GM18873 (cell line): ENCODE results near the gene GFRA1.
A peak's percentile ranks its signal among the peaks of the same experiment; 100 is the strongest.

Experiments
- ATAC-seq: cut with Tn5 transposase; IDR thresholded peaks from one replicate; pipeline ENCODE4 v1.9.1; 2021; ENCODE audit warnings: mild to moderate bottlenecking, moderate library complexity, moderate number of reproducible peaks; ENCODE audit not compliant: unreplicated experiment, low FRiP score

The GFRA1 gene, protein sequence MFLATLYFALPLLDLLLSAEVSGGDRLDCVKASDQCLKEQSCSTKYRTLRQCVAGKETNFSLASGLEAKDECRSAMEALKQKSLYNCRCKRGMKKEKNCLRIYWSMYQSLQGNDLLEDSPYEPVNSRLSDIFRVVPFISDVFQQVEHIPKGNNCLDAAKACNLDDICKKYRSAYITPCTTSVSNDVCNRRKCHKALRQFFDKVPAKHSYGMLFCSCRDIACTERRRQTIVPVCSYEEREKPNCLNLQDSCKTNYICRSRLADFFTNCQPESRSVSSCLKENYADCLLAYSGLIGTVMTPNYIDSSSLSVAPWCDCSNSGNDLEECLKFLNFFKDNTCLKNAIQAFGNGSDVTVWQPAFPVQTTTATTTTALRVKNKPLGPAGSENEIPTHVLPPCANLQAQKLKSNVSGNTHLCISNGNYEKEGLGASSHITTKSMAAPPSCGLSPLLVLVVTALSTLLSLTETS

DNA sequence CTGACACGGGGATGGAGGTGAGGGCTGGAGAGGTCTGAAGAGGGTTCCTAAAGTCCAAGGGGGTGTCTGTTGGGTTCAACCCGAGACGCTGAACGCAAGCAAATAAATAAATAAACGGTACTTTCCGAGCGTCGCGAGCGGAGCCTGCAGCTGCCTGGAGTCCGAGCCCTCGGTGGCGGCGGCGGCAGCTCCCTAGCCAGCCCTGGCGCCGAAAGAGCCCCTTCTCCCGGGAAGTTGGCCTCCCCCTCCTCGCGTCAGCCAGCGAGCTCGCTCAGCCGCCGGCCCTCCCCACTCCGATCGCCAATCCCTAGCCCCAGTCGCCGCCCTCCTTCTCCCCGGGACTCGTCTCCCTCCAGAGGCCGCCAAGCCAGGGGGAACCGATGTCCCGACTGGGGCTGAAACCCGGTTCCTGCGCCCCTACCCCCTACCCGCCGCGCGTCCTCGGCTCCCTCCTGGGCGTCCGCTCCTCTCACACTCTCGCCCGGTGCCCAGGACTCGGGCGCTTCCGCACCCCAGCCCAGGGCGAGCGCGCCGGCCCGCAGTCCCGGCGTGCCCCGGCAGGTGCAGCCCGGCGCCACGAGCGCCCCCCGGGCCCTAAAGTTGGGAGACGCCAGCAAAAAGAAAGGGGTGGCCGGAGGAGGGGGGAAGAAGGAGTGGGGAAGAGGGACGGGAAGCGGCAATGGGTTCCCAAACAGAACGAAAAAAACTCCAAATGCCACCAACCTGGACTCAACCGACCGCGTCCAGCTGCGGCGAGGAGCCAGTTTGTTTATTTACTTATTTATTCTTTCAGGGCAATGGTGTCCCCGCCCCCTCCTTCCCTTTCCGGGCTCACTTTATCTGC, at the start of gene GFRA1:
Gene GFRA1, minus strand, starts transcription at position 767 of the 844 bp plus-strand sequence. CDS start 1,177 bp downstream, outside the sequence.
- ATAC-seq = peak; percentile 49

DNA sequence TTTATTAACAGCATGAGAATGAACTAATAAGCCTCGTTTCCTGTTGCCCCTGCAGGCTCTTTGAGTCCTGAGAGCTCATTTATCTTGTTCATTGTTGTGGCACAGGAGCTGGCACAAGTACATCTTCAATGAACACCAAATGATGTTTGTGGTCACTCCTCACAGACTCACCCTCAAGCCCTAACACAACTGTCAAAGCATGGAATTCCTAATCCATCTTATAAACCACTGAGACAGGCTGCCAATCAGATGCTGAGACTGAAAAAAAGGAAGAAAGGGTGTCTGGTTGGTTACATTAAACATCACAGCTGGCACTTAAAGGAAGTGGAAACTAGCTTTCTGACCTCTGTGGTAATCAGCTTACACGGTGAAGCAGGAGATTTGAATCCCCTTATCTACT, 43.5 kb upstream of the GFRA1 start:
- no peak for ATAC-seq

DNA sequence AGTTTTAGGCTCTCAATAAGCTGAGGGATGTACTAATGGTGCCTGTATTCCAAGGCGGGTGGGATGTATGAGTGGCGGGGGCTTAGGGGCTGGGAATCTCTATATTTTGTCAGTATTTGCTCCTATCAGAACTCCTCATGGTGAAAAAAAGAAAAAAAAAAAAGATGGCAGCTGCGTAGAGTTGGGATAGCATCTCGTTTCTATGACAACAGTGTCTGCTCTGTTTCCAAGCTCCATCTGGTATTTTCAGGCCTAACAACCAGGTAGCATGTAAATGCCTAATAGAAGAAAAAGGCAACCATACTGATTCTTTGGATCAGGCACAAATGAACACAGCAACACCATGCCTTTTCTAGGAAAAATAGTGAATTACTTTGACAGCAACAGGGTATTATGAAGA, 39.5 kb upstream of the GFRA1 start:
- ATAC-seq = no peak

DNA sequence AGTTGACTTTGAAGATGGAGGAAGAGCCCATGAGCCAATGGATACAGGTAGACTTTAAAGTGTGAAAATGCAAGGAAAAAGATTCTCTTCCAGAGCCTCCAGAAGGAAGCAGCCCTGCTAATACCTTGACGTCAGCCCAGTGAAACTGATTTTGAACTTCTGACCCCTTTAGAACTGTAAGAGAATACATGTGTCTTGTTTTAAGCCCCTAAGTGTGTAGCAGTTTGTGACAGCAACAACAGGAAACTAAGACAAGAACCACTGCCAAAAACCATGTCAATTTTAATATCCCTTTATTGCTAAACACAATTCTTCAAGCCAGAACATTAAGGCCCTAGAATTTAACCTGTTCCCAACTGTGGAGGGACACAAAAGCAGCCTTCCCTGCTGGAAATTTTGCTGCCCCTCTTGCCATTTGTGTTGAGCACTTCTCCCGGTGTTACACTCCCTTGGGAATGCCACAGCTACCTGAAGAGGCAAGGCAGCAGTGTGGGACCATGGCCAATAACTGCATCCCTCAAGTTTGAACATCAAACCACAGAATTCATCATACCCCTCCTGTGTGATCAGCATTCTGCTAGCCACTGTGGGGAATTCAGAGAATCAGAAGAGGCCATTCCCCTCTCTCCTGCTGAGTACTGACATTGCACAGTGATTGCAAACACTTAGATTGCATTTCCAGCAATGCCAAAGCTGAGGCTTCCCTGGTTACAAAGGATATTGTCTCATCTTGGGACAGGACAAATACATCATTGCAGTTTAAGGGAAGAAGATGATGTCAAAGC, 38.9 kb upstream of the GFRA1 start:
- ATAC-seq = no peak

DNA sequence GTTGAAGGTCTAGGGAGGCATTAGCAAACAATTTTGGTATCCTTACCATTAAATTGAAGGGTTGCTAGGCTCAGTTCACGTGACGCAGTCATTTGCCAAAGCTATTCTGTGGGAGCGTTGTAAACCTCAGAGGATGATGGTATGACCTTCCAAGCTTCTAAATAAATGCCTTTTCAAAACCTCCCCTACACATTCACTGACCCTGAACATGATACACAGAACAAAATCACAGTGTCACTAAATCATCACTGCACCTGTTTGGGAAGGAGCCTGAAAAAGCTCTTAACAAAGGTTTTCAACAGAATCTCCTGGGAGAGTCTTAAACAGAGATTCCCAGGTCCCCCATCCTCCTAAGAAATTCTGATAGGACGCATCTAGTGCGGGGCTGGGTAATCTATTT, 38.0 kb upstream of the GFRA1 start:
- no peak for ATAC-seq

DNA sequence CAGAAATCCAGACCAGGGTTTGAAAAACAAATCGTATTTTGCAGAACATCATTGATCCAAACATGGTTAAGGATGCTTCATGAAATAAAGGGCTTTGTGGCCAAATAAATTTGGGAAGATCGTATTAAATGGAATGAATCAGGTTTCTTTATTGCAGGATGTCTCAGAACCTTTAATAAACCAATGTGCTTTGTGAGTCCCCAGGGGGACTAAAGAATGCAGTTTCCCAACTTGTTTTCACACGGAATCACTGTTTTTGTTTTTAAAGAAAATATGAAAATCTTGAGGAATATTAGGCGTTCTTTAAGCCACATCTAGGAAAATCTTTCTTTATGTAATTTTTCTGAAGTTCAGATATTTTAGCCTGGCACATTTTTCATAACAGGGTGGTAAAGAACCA, 34.4 kb upstream of the GFRA1 start:
- ATAC-seq = no peak

DNA sequence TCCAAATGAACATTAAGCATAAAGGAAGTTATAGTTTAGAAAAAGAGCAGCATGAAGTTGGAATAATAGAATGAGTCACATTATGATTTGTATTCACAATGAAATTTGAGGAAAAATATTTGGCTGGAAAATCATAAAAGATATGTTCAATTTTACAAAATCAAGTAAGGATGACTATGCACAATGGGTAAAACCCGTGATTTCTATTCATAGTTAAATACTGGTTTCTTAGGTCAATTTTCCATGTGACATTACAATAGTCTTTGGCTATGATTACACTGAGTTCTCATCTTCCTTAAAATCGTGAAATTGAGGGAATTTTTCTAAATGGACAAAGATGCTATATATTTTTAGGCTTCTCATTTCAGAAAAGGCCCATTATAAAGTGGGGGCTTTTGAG, 33.8 kb upstream of the GFRA1 start:
- no peak for ATAC-seq

DNA sequence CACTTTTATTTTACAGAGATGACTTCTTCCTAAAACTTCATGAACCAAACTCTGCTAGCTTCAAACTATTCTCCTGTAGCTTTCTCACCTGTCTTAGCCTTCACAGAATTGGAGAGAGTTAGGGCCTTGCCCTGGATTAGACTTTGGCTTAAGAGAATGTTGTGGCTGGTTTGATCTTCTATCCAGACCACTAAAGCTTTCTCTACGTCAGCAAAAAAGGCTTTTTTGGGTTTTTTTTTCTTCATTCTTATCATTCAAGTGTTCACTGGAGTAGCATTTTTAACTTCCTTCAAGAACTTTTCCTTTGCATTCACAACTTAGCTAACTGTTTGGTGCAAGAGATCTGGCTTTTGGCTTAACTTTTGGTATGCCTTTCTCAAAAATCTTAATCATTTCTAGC, 31.9 kb upstream of the GFRA1 start:
- ATAC-seq = no peak

DNA sequence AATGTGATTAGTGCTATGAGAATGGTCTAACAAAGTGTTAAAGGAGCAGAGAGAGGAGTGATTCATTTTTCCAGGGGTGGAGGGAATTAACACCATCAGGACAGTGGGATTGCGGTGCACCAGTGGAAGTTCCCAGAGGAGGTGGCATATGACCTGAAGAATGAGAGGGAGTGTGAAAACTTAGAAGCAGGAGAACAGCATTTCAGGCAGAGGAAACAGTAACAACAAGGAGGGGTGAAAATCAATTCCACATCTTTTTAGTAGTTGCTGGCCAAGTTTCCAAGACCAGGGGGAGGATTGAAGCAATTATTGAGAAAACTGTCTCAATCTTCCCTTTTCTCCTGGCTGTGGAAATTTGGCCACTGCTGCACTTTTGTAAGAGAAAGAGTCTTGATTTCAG, 27.5 kb upstream of the GFRA1 start:
- ATAC-seq = no peak

DNA sequence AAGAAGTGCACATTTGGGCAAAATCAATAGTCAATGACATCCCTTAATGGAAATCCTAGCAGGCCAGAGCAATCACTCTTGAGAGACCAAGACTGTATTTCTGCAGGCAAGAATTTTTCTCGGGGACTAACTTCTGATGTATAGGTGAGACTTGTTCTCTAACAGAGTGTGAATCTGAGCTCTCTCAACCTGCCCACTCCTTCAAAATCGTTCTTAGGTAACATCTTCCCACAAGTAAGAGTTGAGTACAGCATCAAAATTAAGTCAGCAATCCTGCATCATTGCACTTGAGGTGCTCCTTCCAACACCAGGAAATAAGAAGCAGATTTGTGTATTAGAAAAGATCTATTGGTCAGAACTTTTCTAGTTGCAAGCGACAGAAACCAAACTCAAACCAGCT, 25.6 kb upstream of the GFRA1 start:
- ATAC-seq = no peak

DNA sequence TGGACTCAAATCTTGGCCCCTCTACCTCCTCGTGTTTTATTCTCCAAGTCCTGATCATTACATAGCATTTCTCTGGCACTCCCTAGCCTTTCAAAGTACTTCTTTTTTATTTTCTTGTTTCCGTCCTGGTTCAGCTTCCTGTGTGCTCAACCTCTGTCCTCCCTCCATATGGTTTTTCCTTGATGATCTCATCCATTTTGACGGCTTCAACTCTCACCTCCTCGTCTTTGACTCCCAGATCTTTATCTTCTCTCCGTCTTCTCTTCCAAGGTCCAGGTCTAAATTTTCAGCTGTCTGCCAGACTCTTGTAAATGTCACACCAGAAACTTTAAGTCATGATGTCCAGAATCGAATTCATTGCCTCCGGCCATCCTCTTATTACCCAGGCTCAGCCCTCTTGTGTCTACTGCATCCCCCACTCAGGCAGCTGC, 23.3 kb upstream of the GFRA1 start:
- no peak for ATAC-seq

DNA sequence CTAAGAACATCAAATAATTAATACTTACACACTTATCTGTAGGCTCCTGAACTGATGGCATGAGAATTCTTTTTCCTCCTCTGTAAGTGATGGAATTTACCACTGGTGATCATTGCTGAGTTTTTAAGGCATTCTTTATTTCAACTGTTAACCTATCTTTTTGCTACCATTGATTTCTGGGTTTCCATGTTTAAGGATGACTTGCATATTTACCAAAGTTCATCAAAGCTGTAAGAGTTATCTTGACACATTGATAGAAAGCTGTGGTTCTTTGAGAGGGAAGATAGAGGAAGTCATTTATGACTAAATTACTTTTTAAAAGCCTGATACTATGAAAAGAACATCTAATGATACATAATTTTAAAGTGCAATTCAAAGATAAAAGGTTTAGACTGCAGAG, 19.5 kb upstream of the GFRA1 start:
- ATAC-seq = no peak

DNA sequence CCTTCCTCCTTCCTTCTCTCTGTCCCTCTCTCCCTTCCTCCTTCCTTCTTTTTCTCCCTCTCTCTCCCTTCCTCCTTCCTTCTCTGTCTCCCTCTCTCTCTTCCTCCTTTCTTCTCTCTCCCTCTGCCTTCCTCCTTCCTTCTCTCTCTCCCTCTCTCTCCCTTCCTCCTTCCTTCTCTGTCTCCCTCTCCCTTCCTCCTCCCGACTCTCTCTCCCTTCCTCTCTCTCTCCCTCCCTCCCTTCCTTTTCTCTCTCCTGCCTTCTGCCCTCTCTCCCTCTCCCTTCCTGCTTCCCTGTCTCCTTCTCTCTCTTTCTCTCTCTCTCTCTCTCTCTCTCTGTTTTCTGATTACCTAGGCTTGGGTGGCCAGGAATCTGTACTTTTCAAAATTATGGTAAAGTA, 16.6 kb upstream of the GFRA1 start:
- no peak for ATAC-seq

DNA sequence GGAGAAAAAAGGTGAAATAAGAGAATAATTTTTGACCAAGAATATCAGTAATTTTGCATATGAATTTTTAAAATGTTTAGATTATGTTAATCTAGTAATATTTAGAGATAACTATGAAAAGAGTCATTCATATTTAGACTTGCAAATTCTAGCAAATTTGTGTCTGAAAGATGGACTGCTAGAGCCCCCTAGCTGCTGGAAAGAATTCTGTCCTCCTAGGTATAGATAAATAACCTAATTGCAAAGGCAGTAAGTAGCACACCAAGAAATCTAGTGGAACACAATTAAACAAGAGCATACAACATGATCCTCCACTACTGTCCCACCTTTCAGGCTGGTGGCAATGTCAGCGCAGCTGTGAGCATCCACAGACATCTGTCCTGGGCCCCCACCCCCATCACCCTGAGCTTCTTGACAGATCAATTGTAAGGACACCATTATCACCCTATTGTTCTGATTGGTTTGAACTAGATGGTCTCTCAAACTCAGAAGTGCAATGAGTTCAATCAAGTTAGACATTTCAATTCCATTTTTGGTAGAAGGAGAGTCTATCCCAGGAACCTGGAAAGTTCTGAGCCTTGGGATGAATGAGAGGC, 15.0 kb upstream of the GFRA1 start:
- ATAC-seq = no peak

DNA sequence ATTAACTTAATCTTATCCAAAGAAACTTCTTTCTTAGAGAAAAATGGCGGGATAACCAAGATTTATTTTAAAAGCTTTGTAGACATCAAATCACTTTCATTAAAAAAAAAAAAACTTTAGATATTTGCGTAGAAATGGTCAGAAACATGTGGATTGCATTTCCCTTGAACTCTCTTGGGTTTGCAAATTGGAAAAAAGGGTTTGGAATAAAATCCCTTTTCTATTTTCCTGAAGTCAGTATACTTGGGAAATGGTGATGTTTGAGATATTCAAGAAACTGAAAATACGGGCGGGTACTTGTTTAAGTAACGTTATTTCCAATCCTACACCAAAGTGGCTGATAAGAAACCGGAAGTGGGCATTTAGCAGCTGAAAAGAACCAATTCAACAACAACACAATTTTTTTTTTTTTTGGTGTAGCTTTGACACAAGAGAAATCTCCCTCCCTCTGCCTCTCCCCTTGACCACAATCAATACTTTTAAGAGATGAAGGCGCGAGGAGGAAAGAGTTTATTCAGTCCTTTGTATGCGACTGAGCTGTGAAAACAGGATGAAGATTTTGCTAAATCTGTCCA, 13.7 kb upstream of the GFRA1 start:
- no peak for ATAC-seq

DNA sequence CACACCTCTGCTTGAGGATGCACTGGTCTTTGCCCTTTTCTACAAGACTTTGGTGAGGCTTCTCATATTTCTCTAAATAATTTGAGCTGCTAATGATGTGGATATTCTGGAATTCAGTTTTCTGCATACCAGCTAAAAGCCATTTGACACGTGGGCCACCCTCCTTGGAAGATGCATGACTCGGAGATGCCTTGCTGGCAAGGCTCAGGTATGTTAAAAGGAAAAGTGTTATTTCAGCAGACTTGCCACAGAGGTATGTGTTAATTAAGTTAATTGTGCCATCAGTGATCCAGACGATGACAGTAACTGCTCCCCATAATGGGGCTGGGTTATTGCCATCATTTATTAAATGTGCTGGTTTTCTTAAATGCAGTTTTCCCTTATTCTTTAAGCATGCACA, 8.8 kb upstream of the GFRA1 start:
- ATAC-seq = no peak

DNA sequence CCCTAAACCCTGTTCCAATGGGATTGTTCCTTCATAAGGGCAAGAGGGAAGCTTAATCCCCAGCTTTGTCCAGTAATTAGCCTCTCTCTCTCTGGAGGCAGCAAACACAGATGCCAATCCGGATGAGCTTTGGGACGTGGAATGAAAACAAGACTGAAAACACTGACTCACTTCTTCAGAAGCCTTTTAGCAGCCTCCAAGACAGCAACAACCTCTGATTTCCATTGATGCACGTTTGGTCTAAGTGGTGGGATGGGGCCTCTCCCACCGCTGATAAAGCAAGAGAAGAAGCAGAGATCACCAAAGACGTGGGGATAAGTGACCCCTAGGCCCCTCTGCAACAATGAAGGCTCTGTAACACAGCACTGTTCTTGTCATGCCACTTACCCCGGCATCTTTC, 5.8 kb upstream of the GFRA1 start:
- no peak for ATAC-seq

DNA sequence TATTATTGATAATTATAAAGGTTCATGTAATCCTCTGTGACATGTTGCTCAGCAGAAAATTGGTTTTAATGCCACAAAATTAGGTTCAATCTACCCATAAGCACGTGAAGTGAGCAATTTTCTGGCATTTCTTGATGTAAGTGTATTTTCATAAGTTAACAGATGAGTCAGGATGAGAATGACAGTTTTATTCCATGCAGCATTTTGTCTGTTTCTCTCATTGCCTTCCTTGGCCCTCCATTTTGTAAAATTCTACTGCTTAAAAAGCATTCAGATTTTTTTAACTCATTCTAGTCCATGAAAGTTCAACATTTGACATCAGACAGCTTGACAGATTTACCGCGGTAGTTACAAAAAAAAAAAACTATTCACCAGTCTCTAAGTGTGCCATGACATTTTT, 4.0 kb upstream of the GFRA1 start:
- no peak for ATAC-seq

DNA sequence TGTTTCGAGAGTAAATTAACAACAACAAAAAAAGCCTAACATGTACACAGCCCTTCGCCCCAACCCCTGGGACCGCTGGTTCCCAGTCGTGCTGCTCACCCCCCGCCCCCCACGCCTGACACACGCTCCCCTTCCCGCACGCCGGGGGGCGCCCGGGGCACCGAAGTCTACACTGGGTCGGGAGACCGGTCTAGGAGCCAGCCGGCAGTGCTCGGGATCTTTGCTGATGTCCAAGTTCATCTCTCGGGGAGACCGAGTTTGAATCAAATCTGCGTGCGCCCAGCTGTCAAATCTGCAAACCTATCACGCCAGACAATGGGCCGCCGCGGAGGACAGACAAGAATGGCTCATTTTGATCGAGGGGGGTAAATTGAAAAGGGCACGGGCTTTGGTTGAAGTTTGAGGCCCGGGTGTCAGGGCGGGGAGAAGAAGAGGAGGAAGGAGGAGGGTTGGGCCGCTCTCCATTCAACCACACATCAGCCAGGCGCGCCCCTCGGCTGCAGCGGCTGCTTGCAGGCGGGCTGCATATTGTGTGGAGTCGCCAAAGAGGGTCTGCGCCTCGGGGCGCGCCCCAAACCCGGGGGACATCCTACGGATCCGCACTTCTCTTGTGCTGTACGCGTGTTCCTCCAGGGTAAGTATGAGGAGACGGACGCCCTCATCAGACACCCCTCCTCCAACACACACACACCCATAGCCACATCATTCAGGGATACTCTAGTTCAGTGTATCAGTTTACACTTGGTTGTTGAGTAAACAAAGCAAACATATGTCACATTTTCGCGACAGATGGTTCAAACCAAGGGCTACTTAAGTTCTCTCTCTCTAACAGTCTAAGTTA, 1.3 kb upstream of the GFRA1 start:
- no peak for ATAC-seq
